NCI-H2081 (cell line): Measurements from ENCODE around the gene FANCI.

Source experiments
- DNase-seq, 2 experiments: peaks; one replicate each; lab custom pipeline; 2025; lab: John Stamatoyannopoulos, UW

FANCI gene

GRCh38 chr15:89243691-89244573 is at the start of gene FANCI:
Gene FANCI, plus strand, starts transcription at chr15:89243979. Its CDS starts 3,669 bp downstream, at chr15:89247648.
- peak; percentile 94 to 95 for DNase-seq

- DNase-seq, result no peak
These were observed 49.2 kb upstream of the FANCI start for GRCh38 chr15:89194608-89195007.

- no peak for DNase-seq
These were observed 47.9 kb upstream of the FANCI start for GRCh38 chr15:89195836-89196235.

GRCh38 chr15:89196241-89196640 is 47.5 kb upstream of the FANCI start:
- DNase-seq, result no peak

- DNase-seq, result peak in 1 of 2 experiments; percentile 56
These were observed 46.8 kb upstream of the FANCI start for GRCh38 chr15:89196994-89197393.

- peak; percentile 40 to 51 for DNase-seq
These were observed 46.2 kb upstream of the FANCI start for GRCh38 chr15:89197503-89197971.

- DNase-seq, result no peak
These were observed 45.6 kb upstream of the FANCI start for GRCh38 chr15:89198196-89198595.

GRCh38 chr15:89198934-89199333 is 44.8 kb upstream of the FANCI start:
- no peak for DNase-seq

- no peak for DNase-seq
These were observed 44.0 kb upstream of the FANCI start for GRCh38 chr15:89199746-89200145.

GRCh38 chr15:89200182-89200581 is 43.6 kb upstream of the FANCI start:
- no peak for DNase-seq

GRCh38 chr15:89201465-89202005 is 42.2 kb upstream of the FANCI start:
- no peak for DNase-seq

- no peak for DNase-seq
These were observed 40.0 kb upstream of the FANCI start for GRCh38 chr15:89203705-89204273.

- no peak for DNase-seq
These were observed 37.7 kb upstream of the FANCI start for GRCh38 chr15:89205991-89206585.

- peak; percentile 70 to 73 for DNase-seq
These were observed 36.9 kb upstream of the FANCI start for GRCh38 chr15:89206908-89207331.

GRCh38 chr15:89208256-89208655 is 35.5 kb upstream of the FANCI start:
- DNase-seq, result no peak

GRCh38 chr15:89209057-89209456 is 34.7 kb upstream of the FANCI start:
- no peak for DNase-seq

- no peak for DNase-seq
These were observed 32.1 kb upstream of the FANCI start for GRCh38 chr15:89211678-89212170.

GRCh38 chr15:89215627-89216026 is 28.2 kb upstream of the FANCI start:
- no peak for DNase-seq

GRCh38 chr15:89217031-89217430 is 26.7 kb upstream of the FANCI start:
- no peak for DNase-seq

GRCh38 chr15:89217686-89218376 is 25.9 kb upstream of the FANCI start:
- DNase-seq, result no peak

- no peak for DNase-seq
These were observed 25.2 kb upstream of the FANCI start for GRCh38 chr15:89218531-89218930.

- no peak for DNase-seq
These were observed 22.2 kb upstream of the FANCI start, which contains the start of gene RLBP1 for GRCh38 chr15:89221543-89221942. Gene RLBP1, minus strand, starts transcription at chr15:89221579. Its CDS starts 2,604 bp downstream, at chr15:89218975.
